ENCODE data around the gene PPP1R7.

DNA sequence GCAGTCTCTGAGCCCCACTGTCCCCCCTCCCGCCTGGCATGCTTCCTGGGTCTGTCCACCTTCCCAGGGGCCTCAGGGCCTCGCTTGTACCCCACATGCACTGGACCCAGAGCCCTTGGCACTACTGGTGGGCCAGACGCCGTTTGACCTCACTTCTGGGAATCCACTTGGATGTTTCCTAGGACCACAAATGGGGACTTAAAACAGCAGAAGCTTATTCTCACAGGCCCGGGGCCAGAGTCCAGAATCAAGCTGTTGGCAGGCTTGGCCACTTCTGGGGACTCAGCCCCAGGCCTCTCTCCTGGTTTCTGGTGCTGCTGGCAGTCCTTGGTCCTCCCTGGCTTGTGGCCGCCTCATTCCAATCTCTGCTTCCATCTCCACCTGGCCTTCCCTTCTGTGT, 57.8 kb downstream of the PPP1R7 start:
- TF ChIP-seq EZH2phosphoT487 (IDR thresholded peaks at IDR 0.05; ENCODE audit: insufficient read depth, low read depth) = no peak
- TF ChIP-seq EZH2 (IDR thresholded peaks at IDR 0.05; ENCODE audit: insufficient read depth, poor library complexity, severe bottlenecking) = no peak

Data from GM23248 (cell line).